GM23338 (cell line): ENCODE results near the gene LCE3B. TPM values are rescaled to one million over a fixed set of nuclear protein-coding genes. Genes with fewer than 3 reads are reported as not detected.

Source experiments
- ATAC-seq: fragments of 200-7000 bp; cut with Tn5 transposase; 3 replicates; pipeline ENCODE4 v1.9.1; 2020
- DNase-seq: peaks from one replicate; pipeline ENCODE4 v3.0.0-alpha.2; 2015; ENCODE audit warnings: low spot score
- H2AFZ ChIP-seq: fragments of 200-600 bp; sonication (generic); 2 replicates; pipeline ENCODE4 v1.8.0; 2016; ENCODE audit warnings: antibody characterized with exemption, mild to moderate bottlenecking, moderate library complexity
- H3F3A ChIP-seq: fragments of 200-600 bp; sonication (generic); replicated peaks from 2 replicates; pipeline ENCODE4 v1.8.0; 2017; ENCODE audit warnings: antibody characterized with exemption, mixed run types, low read depth
- H3K27ac ChIP-seq: fragments of 200-600 bp; sonication (generic); 2 replicates; pipeline ENCODE4 v1.6.1; 2016; ENCODE audit warnings: low read depth
- H3K27me3 ChIP-seq: fragments of 200-600 bp; sonication (generic); 2 replicates; pipeline ENCODE4 v1.8.0; 2016; ENCODE audit warnings: mild to moderate bottlenecking, mixed run types, moderate library complexity; ENCODE audit not compliant: insufficient read depth
- H3K36me3 ChIP-seq: fragments of 200-600 bp; sonication (generic); 2 replicates; pipeline ENCODE4 v1.8.0; 2016; ENCODE audit warnings: mild to moderate bottlenecking; ENCODE audit not compliant: insufficient read depth
- H3K4me1 ChIP-seq: fragments of 200-600 bp; sonication (generic); 2 replicates; pipeline ENCODE4 v1.8.0; 2016; ENCODE audit warnings: mild to moderate bottlenecking, moderate library complexity; ENCODE audit not compliant: insufficient read depth
- H3K4me2 ChIP-seq: fragments of 200-600 bp; sonication (generic); 2 replicates; pipeline ENCODE4 v1.7.1; 2017; ENCODE audit warnings: mixed run types
- H3K4me3 ChIP-seq: fragments of 200-600 bp; sonication (generic); 2 replicates; pipeline ENCODE4 v1.6.1; 2016; ENCODE audit warnings: mixed run types
- H3K79me2 ChIP-seq: fragments of 200-600 bp; sonication (generic); replicated peaks from 2 replicates; pipeline ENCODE4 v1.8.0; 2017; ENCODE audit warnings: mild to moderate bottlenecking; ENCODE audit not compliant: insufficient read depth
- H3K9me2 ChIP-seq: fragments of 200-600 bp; sonication (generic); 2 replicates; pipeline ENCODE4 v1.8.0; 2017; ENCODE audit not compliant: insufficient read depth
- H4K20me1 ChIP-seq: fragments of 200-600 bp; sonication (generic); replicated peaks from 2 replicates; pipeline ENCODE4 v1.8.0; 2017; ENCODE audit warnings: mild to moderate bottlenecking; ENCODE audit not compliant: insufficient read depth
- H3K27ac Mint-ChIP-seq: 2 replicates; pipeline ENCODE4 v1.8.0; 2020; ENCODE audit warnings: inconsistent platforms, mild to moderate bottlenecking, moderate library complexity, mixed read lengths
- H3K27me3 Mint-ChIP-seq: 3 replicates; pipeline ENCODE4 v1.8.0; 2022; ENCODE audit warnings: low read depth, mild to moderate bottlenecking, moderate library complexity, mixed read lengths, inconsistent platforms; ENCODE audit not compliant: insufficient read depth, poor library complexity
- H3K36me3 Mint-ChIP-seq: 3 replicates; pipeline ENCODE4 v1.8.0; 2021; ENCODE audit warnings: low read depth, mild to moderate bottlenecking, inconsistent platforms, moderate library complexity, mixed read lengths
- H3K4me1 Mint-ChIP-seq: 3 replicates; pipeline ENCODE4 v1.8.0; 2020; ENCODE audit warnings: mild to moderate bottlenecking, inconsistent platforms, mixed read lengths
- H3K4me3 Mint-ChIP-seq: 3 replicates; pipeline ENCODE4 v1.8.0; 2021; ENCODE audit warnings: moderate library complexity, mild to moderate bottlenecking, inconsistent platforms, mixed read lengths
- H3K9me3 Mint-ChIP-seq: 3 replicates; pipeline ENCODE4 v1.8.0; 2020; ENCODE audit warnings: moderate library complexity, mild to moderate bottlenecking, inconsistent platforms, mixed read lengths
- CREB1 ChIP-seq: fragments of 250-450 bp; sonication (Bioruptor Pico); IDR thresholded peaks from 2 replicates; pipeline ENCODE4 v1.5.0; 2020; ENCODE audit warnings: low read depth, mild to moderate bottlenecking, moderate library complexity
- EZH2 ChIP-seq: fragments of 200-600 bp; sonication (generic); IDR thresholded peaks from one replicate; pipeline ENCODE4 v1.8.0; 2017; ENCODE audit warnings: antibody characterized with exemption, mild to moderate bottlenecking, low read depth; ENCODE audit not compliant: unreplicated experiment
- EZH2phosphoT487 ChIP-seq: fragments of 200-600 bp; sonication (generic); IDR thresholded peaks from one replicate; pipeline ENCODE4 v1.8.1; 2018; ENCODE audit warnings: antibody characterized with exemption; ENCODE audit not compliant: unreplicated experiment
- JUNB ChIP-seq: IDR thresholded peaks from one replicate; pipeline ENCODE4 v1.6.1; 2016; ENCODE audit warnings: antibody characterized with exemption; ENCODE audit not compliant: unreplicated experiment
- NANOG ChIP-seq: IDR thresholded peaks from 2 replicates; pipeline ENCODE4 v1.6.1; 2016; ENCODE audit warnings: antibody characterized with exemption, borderline replicate concordance
- POLR2AphosphoS5 ChIP-seq: IDR thresholded peaks from 2 replicates; pipeline ENCODE4 v1.6.1; 2016; ENCODE audit warnings: antibody characterized with exemption, low read depth
- STAT1 ChIP-seq: IDR thresholded peaks from one replicate; pipeline ENCODE4 v1.6.1; 2016; ENCODE audit warnings: antibody characterized with exemption; ENCODE audit not compliant: unreplicated experiment
- ZNF114 ChIP-seq: fragments of 250-450 bp; sonication (Bioruptor Pico); IDR thresholded peaks from 2 replicates; pipeline ENCODE4 v1.5.0; 2020; ENCODE audit warnings: mild to moderate bottlenecking, moderate library complexity
- ZNF331 ChIP-seq: fragments of 250-450 bp; sonication (Bioruptor Pico); IDR thresholded peaks from 2 replicates; pipeline ENCODE4 v1.5.0; 2020; ENCODE audit warnings: low read depth, mild to moderate bottlenecking, moderate library complexity
- polyA plus RNA-seq: library from polyadenylated mRNA; unstranded; fragments of >200 nt; fragmentation: Nextera tagmentation; extraction: Ambion mirVana; gene quantifications from 2 replicates; pipeline ENCODE4 v1.2.1, GENCODE V29; 2016
- total RNA-seq: library from RNA; depleted of rRNA; stranded (reverse); fragments of >200 nt; shearing (Covaris generic); gene quantifications from 2 replicates; pipeline ENCODE4 v1.2.3, GENCODE V29; 2014
- TF ChIP-seq, protein P1 (sequence below): IDR thresholded peaks from 2 replicates; pipeline ENCODE4 v1.6.1; 2016; ENCODE audit warnings: antibody characterized with exemption
- TF ChIP-seq, protein P2 (sequence below), 2 experiments: fragments of 200-600 bp in 1 of 2; sonication (generic) in 1 of 2; conservative IDR thresholded peaks; 2 replicates each; pipeline versions ENCODE4 v1.5.1 to v1.6.1; 2016 to 2017; ENCODE audit warnings: antibody characterized with exemption in 2 of 2, low read depth in 2 of 2, mild to moderate bottlenecking in 2 of 2, moderate library complexity in 1 of 2
- TF ChIP-seq, protein P3 (sequence below): fragments of 250-450 bp; sonication (Bioruptor Pico); IDR thresholded peaks from 2 replicates; pipeline ENCODE4 v1.5.0; 2020; ENCODE audit warnings: mild to moderate bottlenecking, moderate library complexity

The LCE3B gene
- total and polyA plus RNA-seq, 2 experiments from 2014 or later: not detected

DNA sequence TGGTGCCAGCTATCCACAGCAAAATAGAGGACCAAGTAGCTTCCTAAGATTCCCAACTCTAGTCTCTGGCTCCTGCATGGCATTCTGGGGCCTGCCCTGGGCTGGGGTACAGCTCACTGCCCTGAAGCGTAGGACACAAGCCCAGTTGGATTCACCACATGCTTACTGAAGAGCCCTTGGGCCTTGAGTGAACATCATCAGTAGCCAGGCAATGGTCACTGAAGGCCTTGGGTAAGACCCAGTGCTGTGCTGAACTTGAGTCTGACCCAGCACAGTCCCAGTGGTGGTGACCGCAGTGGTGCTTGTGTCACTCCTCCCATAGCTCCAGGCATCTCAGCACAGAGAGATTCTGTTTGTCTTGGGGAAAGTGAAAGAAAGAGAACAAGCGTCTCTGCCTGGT lies 17.0 kb downstream of the LCE3B start (continued):
- TF ChIP-seq JUNB (no peak), EZH2phosphoT487 (no peak), CREB1 (CRISPR knock-in tag) (no peak), NANOG (no peak), EZH2 (no peak), ZNF331 (CRISPR knock-in tag) (no peak), POLR2AphosphoS5 (no peak), ZNF114 (CRISPR knock-in tag) (no peak)
- TF ChIP-seq, protein P1, sequence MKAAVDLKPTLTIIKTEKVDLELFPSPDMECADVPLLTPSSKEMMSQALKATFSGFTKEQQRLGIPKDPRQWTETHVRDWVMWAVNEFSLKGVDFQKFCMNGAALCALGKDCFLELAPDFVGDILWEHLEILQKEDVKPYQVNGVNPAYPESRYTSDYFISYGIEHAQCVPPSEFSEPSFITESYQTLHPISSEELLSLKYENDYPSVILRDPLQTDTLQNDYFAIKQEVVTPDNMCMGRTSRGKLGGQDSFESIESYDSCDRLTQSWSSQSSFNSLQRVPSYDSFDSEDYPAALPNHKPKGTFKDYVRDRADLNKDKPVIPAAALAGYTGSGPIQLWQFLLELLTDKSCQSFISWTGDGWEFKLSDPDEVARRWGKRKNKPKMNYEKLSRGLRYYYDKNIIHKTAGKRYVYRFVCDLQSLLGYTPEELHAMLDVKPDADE: no peak
- TF ChIP-seq, protein P2, sequence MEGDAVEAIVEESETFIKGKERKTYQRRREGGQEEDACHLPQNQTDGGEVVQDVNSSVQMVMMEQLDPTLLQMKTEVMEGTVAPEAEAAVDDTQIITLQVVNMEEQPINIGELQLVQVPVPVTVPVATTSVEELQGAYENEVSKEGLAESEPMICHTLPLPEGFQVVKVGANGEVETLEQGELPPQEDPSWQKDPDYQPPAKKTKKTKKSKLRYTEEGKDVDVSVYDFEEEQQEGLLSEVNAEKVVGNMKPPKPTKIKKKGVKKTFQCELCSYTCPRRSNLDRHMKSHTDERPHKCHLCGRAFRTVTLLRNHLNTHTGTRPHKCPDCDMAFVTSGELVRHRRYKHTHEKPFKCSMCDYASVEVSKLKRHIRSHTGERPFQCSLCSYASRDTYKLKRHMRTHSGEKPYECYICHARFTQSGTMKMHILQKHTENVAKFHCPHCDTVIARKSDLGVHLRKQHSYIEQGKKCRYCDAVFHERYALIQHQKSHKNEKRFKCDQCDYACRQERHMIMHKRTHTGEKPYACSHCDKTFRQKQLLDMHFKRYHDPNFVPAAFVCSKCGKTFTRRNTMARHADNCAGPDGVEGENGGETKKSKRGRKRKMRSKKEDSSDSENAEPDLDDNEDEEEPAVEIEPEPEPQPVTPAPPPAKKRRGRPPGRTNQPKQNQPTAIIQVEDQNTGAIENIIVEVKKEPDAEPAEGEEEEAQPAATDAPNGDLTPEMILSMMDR (conservative IDR thresholded peaks at IDR 0.05; ENCODE audit: low read depth in 2 of 2): no peak

- H3K9me3 Mint-ChIP-seq: no peaks in the 10 kb centered on the region; the same call in 2 of the 3 replicates
- no peak for TF ChIP-seq STAT1
- no peak for TF ChIP-seq JUNB
- TF ChIP-seq, protein P2 (conservative IDR thresholded peaks at IDR 0.05; ENCODE audit: low read depth in 2 of 2): no peak
- TF ChIP-seq ZNF114 (CRISPR knock-in tag): no peak
- no peak for TF ChIP-seq NANOG
- TF ChIP-seq ZNF331 (CRISPR knock-in tag): no peak
- no peak for TF ChIP-seq EZH2phosphoT487
- TF ChIP-seq, protein P3, sequence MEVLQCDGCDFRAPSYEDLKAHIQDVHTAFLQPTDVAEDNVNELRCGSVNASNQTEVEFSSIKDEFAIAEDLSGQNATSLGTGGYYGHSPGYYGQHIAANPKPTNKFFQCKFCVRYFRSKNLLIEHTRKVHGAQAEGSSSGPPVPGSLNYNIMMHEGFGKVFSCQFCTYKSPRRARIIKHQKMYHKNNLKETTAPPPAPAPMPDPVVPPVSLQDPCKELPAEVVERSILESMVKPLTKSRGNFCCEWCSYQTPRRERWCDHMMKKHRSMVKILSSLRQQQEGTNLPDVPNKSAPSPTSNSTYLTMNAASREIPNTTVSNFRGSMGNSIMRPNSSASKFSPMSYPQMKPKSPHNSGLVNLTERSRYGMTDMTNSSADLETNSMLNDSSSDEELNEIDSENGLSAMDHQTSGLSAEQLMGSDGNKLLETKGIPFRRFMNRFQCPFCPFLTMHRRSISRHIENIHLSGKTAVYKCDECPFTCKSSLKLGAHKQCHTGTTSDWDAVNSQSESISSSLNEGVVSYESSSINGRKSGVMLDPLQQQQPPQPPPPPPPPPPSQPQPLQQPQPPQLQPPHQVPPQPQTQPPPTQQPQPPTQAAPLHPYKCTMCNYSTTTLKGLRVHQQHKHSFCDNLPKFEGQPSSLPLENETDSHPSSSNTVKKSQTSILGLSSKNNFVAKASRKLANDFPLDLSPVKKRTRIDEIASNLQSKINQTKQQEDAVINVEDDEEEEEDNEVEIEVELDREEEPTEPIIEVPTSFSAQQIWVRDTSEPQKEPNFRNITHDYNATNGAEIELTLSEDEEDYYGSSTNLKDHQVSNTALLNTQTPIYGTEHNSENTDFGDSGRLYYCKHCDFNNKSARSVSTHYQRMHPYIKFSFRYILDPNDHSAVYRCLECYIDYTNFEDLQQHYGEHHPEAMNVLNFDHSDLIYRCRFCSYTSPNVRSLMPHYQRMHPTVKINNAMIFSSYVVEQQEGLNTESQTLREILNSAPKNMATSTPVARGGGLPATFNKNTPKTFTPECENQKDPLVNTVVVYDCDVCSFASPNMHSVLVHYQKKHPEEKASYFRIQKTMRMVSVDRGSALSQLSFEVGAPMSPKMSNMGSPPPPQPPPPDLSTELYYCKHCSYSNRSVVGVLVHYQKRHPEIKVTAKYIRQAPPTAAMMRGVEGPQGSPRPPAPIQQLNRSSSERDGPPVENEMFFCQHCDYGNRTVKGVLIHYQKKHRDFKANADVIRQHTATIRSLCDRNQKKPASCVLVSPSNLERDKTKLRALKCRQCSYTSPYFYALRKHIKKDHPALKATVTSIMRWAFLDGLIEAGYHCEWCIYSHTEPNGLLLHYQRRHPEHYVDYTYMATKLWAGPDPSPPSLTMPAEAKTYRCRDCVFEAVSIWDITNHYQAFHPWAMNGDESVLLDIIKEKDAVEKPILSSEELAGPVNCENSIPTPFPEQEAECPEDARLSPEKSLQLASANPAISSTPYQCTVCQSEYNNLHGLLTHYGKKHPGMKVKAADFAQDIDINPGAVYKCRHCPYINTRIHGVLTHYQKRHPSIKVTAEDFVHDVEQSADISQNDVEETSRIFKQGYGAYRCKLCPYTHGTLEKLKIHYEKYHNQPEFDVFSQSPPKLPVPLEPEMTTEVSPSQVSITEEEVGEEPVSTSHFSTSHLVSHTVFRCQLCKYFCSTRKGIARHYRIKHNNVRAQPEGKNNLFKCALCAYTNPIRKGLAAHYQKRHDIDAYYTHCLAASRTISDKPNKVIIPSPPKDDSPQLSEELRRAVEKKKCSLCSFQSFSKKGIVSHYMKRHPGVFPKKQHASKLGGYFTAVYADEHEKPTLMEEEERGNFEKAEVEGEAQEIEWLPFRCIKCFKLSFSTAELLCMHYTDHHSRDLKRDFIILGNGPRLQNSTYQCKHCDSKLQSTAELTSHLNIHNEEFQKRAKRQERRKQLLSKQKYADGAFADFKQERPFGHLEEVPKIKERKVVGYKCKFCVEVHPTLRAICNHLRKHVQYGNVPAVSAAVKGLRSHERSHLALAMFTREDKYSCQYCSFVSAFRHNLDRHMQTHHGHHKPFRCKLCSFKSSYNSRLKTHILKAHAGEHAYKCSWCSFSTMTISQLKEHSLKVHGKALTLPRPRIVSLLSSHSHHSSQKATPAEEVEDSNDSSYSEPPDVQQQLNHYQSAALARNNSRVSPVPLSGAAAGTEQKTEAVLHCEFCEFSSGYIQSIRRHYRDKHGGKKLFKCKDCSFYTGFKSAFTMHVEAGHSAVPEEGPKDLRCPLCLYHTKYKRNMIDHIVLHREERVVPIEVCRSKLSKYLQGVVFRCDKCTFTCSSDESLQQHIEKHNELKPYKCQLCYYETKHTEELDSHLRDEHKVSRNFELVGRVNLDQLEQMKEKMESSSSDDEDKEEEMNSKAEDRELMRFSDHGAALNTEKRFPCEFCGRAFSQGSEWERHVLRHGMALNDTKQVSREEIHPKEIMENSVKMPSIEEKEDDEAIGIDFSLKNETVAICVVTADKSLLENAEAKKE (CRISPR knock-in tag): no peak
- no peak for TF ChIP-seq POLR2AphosphoS5
These were observed 26.7 kb downstream of the LCE3B start for GRCh38 chr1:152640351-152640750.

More at GRCh38 chr1:152640351-152640750, 26.7 kb downstream of the LCE3B start:
- no peak overlapping the region for H3K27ac ChIP-seq
- DNase-seq (no peak), ATAC-seq (no peak)
- Mint-ChIP-seq H3K27me3 (no peaks in the 10 kb centered on the region), H3K36me3 (no peaks in the 10 kb centered on the region), H3K4me3 (no peak overlapping the region), H3K4me1 (no peaks in the 10 kb centered on the region), H3K27ac (no peak overlapping the region)
- H3K4me3 ChIP-seq: no peak overlapping the region
- H3K4me1 ChIP-seq: no peaks in the 10 kb centered on the region
- H3K36me3 ChIP-seq: no peaks in the 10 kb centered on the region
- H3F3A ChIP-seq: no peaks in the 10 kb centered on the region
- H4K20me1 ChIP-seq: no peaks in the 10 kb centered on the region
- no peaks in the 10 kb centered on the region for H3K27me3 ChIP-seq
- 0 out of 2 replicates have a peak, but pooled peaks cover 3% of the 10 kb centered on the region for H3K9me2 ChIP-seq
- H2AFZ ChIP-seq: no peak overlapping the region
- H3K79me2 ChIP-seq: no peaks in the 10 kb centered on the region
- H3K4me2 ChIP-seq: no peak overlapping the region
